CD14-positive monocyte (primary cell): ENCODE data around the gene COL5A2. TPM values are rescaled to one million over a fixed set of nuclear protein-coding genes. Genes with fewer than 3 reads are reported as not detected.

ENCODE experiments used
- DNase-seq, 3 donors: peaks; one replicate each; pipeline ENCODE4 v3.0.0-alpha.2; 2011 to 2022
- H2AFZ ChIP-seq: 2 replicates; pipeline ENCODE4 v1.6.0; 2012; ENCODE audit warnings: mild to moderate bottlenecking, low read depth, low read length, inconsistent platforms; ENCODE audit not compliant: insufficient read depth, poor library complexity, severe bottlenecking
- H3K27ac ChIP-seq, 2 donors: 1 replicate in 1 of 2; 2 replicates in 1 of 2; pipeline ENCODE4 v1.5.1; 2012 to 2013; ENCODE audit warnings: low read length in 2 of 2, control low read depth in 1 of 2, inconsistent platforms in 1 of 2, low read depth in 1 of 2, mild to moderate bottlenecking in 1 of 2
- H3K27me3 ChIP-seq, 2 donors: one replicate each; pipeline versions ENCODE4 v1.6.0 to v1.6.1; 2011 to 2013; ENCODE audit warnings: low read length in 2 of 2; ENCODE audit not compliant: control insufficient read depth in 2 of 2, insufficient read depth in 2 of 2
- H3K36me3 ChIP-seq, 2 donors: replicated peaks in 1 of 2; 1 replicate in 1 of 2; 2 replicates in 1 of 2; pipeline versions ENCODE4 v1.5.1 to v1.6.1; 2012 to 2013; ENCODE audit warnings: low read length in 2 of 2, control low read depth in 1 of 2, inconsistent platforms in 1 of 2, mild to moderate bottlenecking in 1 of 2; ENCODE audit not compliant: insufficient read depth in 2 of 2, control insufficient read depth in 1 of 2
- H3K4me1 ChIP-seq, 2 donors: 1 replicate in 1 of 2; 2 replicates in 1 of 2; pipeline versions ENCODE4 v1.5.1 to v1.6.1; 2012 to 2013; ENCODE audit warnings: low read length in 2 of 2, control low read depth in 1 of 2, inconsistent platforms in 1 of 2, mild to moderate bottlenecking in 1 of 2, moderate library complexity in 1 of 2; ENCODE audit not compliant: insufficient read depth in 2 of 2, control insufficient read depth in 1 of 2
- H3K4me2 ChIP-seq: replicated peaks from 2 replicates; pipeline ENCODE3; 2012; ENCODE audit warnings: low read length, moderate library complexity, mild to moderate bottlenecking; ENCODE audit not compliant: poor library complexity, severe bottlenecking; ENCODE audit errors: extremely low read depth
- H3K4me3 ChIP-seq, 3 experiments: fragments of 200-600 bp in 1 of 3; sonication (generic) in 1 of 3; replicated peaks in 1 of 3; 1 replicate in 2 of 3; 2 replicates in 1 of 3; pipeline ENCODE4 v1.5.1; 2011 to 2013; ENCODE audit warnings: low read length in 3 of 3, mild to moderate bottlenecking in 3 of 3, control low read depth in 2 of 3, low read depth in 2 of 3, inconsistent platforms in 1 of 3, moderate library complexity in 1 of 3
- H3K79me2 ChIP-seq: 2 replicates; pipeline ENCODE4 v1.6.0; 2012; ENCODE audit warnings: mild to moderate bottlenecking, control low read depth, inconsistent platforms, low read length, moderate library complexity; ENCODE audit not compliant: insufficient read depth
- H3K9ac ChIP-seq: 2 replicates; pipeline ENCODE4 v1.6.0; 2017; ENCODE audit warnings: low read length, mild to moderate bottlenecking; ENCODE audit not compliant: insufficient read depth, poor library complexity, severe bottlenecking
- H3K9me3 ChIP-seq, 2 donors: replicated peaks in 1 of 2; 1 replicate in 1 of 2; 2 replicates in 1 of 2; pipeline versions ENCODE4 v1.5.1 to v1.6.1; 2012 to 2013; ENCODE audit warnings: low read length in 2 of 2, control low read depth in 1 of 2; ENCODE audit not compliant: control insufficient read depth in 1 of 2, insufficient read depth in 1 of 2
- H4K20me1 ChIP-seq: 2 replicates; pipeline ENCODE4 v1.6.0; 2012; ENCODE audit warnings: mild to moderate bottlenecking, low read length, control low read depth, moderate library complexity; ENCODE audit not compliant: insufficient read depth
- H3K27ac Mint-ChIP-seq, 7 donors: one replicate each; pipeline ENCODE4 v1.8.0; 2020; ENCODE audit warnings: mild to moderate bottlenecking in 7 of 7, mixed read lengths in 7 of 7, moderate library complexity in 6 of 7, inconsistent platforms in 2 of 7
- H3K27me3 Mint-ChIP-seq, 3 donors: one replicate each; pipeline ENCODE4 v1.8.0; 2021 to 2022; ENCODE audit warnings: low read depth in 3 of 3, mild to moderate bottlenecking in 3 of 3, mixed read lengths in 3 of 3, moderate library complexity in 3 of 3, inconsistent platforms in 1 of 3
- H3K36me3 Mint-ChIP-seq, 2 donors: one replicate each; pipeline ENCODE4 v1.8.0; 2020; ENCODE audit warnings: mixed read lengths in 2 of 2, inconsistent platforms in 1 of 2, mild to moderate bottlenecking in 1 of 2
- H3K4me1 Mint-ChIP-seq: one replicate; pipeline ENCODE4 v1.8.0; 2020; ENCODE audit warnings: mild to moderate bottlenecking, mixed read lengths
- H3K4me3 Mint-ChIP-seq, 2 donors: one replicate each; pipeline ENCODE4 v1.8.0; 2020; ENCODE audit warnings: mild to moderate bottlenecking in 2 of 2, mixed read lengths in 2 of 2, moderate library complexity in 1 of 2
- H3K9me3 Mint-ChIP-seq, 7 donors: one replicate each; pipeline ENCODE4 v1.8.0; 2020 to 2022; ENCODE audit warnings: mixed read lengths in 7 of 7, mild to moderate bottlenecking in 6 of 7, moderate library complexity in 6 of 7, inconsistent platforms in 2 of 7
- WGBS: methylation state at CpG from one replicate; pipeline ENCODE4 v1.1.5; 2013; ENCODE audit warnings: missing lambda C conversion rate; ENCODE audit not compliant: insufficient coverage; 5-methylcytosine and 5-hydroxymethylcytosine counted together
- intact Hi-C, 2 donors: fragments of 100-400 bp; cut with micrococcal nuclease; formaldehyde crosslinking; loops; one replicate each; pipeline versions ENCODE4 v1.15.0 to v1.15.1; 2023
- polyA plus RNA-seq, 3 donors: library from polyadenylated mRNA; depleted of rRNA in 1 of 3; unstranded in 2 of 3; stranded (reverse) in 1 of 3; fragments of 300-500 nt in 2 of 3; fragments of >200 nt in 1 of 3; fragmentation: Illumina TruSeq in 2 of 3; gene quantifications; 1 replicate in 2 of 3; 2 replicates in 1 of 3; pipeline ENCODE4 v1.2.3, GENCODE V29; 2012 to 2021
- TF ChIP-seq, protein P1 (sequence below): fragments of 200-600 bp; IDR thresholded peaks from one replicate; pipeline ENCODE4 v1.8.0; 2022; ENCODE audit warnings: antibody characterized with exemption, mild to moderate bottlenecking

Gene COL5A2
- polyA plus RNA-seq, 3 donors, result 0.13 TPM; not detected in 2

DNA sequence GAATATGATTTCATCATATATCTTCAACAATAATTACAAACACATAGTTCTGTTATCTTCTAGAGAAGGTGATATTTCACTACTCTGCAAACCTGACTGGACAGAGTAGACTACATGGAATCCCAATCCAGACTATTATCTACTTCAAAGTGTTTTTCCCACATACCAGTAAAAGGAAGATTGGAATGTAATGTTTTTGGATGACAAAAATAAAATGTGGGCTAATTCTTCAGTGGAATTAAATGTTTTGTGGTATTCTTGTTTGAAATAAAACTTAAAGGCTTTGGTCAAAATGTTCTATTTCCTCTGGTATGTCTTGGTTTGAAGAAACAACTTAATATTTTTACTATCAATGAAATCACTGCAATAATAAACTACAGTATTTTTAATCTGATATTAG lies 22.1 kb downstream of the COL5A2 start:
- Histone ChIP-seq H3K4me3 (no peak overlapping the region), H3K9me3 (no peaks in the 10 kb centered on the region), H3K36me3 (no peaks in the 10 kb centered on the region), H3K4me1 (no peaks in the 10 kb centered on the region), H3K9ac (no peak overlapping the region), H3K27me3 (no peaks in the 10 kb centered on the region), H4K20me1 (no peaks in the 10 kb centered on the region), H3K4me2 (no peak overlapping the region), H3K27ac (no peak overlapping the region), H3K79me2 (no peaks in the 10 kb centered on the region), H2AFZ (no peak overlapping the region)
- TF ChIP-seq, protein P1, sequence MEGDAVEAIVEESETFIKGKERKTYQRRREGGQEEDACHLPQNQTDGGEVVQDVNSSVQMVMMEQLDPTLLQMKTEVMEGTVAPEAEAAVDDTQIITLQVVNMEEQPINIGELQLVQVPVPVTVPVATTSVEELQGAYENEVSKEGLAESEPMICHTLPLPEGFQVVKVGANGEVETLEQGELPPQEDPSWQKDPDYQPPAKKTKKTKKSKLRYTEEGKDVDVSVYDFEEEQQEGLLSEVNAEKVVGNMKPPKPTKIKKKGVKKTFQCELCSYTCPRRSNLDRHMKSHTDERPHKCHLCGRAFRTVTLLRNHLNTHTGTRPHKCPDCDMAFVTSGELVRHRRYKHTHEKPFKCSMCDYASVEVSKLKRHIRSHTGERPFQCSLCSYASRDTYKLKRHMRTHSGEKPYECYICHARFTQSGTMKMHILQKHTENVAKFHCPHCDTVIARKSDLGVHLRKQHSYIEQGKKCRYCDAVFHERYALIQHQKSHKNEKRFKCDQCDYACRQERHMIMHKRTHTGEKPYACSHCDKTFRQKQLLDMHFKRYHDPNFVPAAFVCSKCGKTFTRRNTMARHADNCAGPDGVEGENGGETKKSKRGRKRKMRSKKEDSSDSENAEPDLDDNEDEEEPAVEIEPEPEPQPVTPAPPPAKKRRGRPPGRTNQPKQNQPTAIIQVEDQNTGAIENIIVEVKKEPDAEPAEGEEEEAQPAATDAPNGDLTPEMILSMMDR, result no peak
- Mint-ChIP-seq H3K36me3 (no peaks in the 10 kb centered on the region), H3K9me3 (no peaks in the 10 kb centered on the region), H3K27ac (no peak overlapping the region), H3K4me3 (no peak overlapping the region), H3K4me1 (no peaks in the 10 kb centered on the region), H3K27me3 (peaks cover 0 to 2% (median 0%) of the 10 kb centered on the region in 3 donors)
- intact Hi-C loops, result no loop called here
- DNase-seq, result no peak

DNA sequence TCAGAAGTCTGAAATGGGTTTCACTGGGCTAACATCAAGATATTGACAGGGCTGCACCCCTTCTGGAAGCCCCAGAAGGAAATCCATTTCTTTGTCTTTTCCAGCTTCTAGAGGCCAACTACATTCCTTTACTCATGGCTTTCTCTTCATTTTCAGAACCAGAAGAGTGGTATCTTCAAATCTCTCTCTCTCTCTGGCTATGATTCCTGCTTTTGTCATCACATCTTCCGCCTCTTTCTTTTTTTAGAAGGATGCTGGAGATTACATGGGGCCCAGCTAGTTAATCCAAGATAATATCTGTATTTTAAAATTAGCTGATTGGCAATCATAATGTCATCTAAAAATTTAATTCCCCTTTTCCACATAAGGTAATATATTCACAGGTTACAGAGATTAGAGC lies 23.8 kb downstream of the COL5A2 start:
- Histone ChIP-seq H3K36me3 (no peaks in the 10 kb centered on the region), H3K27me3 (no peaks in the 10 kb centered on the region), H3K9ac (no peak overlapping the region), H3K27ac (no peak overlapping the region), H3K4me3 (no peak overlapping the region), H3K4me2 (no peak overlapping the region), H3K9me3 (no peaks in the 10 kb centered on the region), H3K4me1 (no peaks in the 10 kb centered on the region), H3K79me2 (no peaks in the 10 kb centered on the region), H2AFZ (no peak overlapping the region), H4K20me1 (no peaks in the 10 kb centered on the region)
- no peak for DNase-seq
- no peaks in the 10 kb centered on the region for H3K4me1 Mint-ChIP-seq
- intact Hi-C loops, result no loop called here
- H3K4me3 Mint-ChIP-seq, result no peak overlapping the region
- no peak overlapping the region for H3K27ac Mint-ChIP-seq
- peaks cover 0 to 2% (median 0%) of the 10 kb centered on the region in 3 donors for H3K27me3 Mint-ChIP-seq
- no peaks in the 10 kb centered on the region for H3K9me3 Mint-ChIP-seq
- no CpG with 5 or more reads among the region's 1 CpG for WGBS
- TF ChIP-seq, protein P1, result no peak
- H3K36me3 Mint-ChIP-seq, result no peaks in the 10 kb centered on the region
